Fibroblast of lung (primary cell): ENCODE measurements around the gene C1orf167.

Experiments
- CTCF ChIP-seq, 2 donors: IDR thresholded peaks in 1 of 2; conservative IDR thresholded peaks in 1 of 2; 1 replicate in 1 of 2; 2 replicates in 1 of 2; pipeline ENCODE4 v1.5.1; 2011 to 2012; ENCODE audit warnings: low read length in 2 of 2, control low read depth in 1 of 2, inconsistent platforms in 1 of 2, low read depth in 1 of 2, mild to moderate bottlenecking in 1 of 2
- EZH2 ChIP-seq: IDR thresholded peaks from 2 replicates; pipeline ENCODE4 v1.5.1; 2012; ENCODE audit warnings: low read length, control low read depth, mild to moderate bottlenecking; ENCODE audit errors: missing control alignments

- no peak for TF ChIP-seq CTCF (conservative IDR thresholded peaks at IDR 0.05 in 1 of 2, IDR thresholded peaks at IDR 0.05 in 1 of 2; ENCODE audit: low read depth in 1 of 2, low read length in 2 of 2)
- no peak for TF ChIP-seq EZH2
Observed at GRCh38 chr1:11740258-11741192, 21.5 kb upstream of the C1orf167 start.
